SIG-M5 treated with dmso at 0.1 percent for 504 hours (cell line): ENCODE results near the gene ZNF12.
"Not testable (repeated sequence)": the region's sequence is repeated elsewhere in the genome, so short reads cannot be mapped to it uniquely, and the experiment has no call there.

Experiments
- DNase-seq: peaks from one replicate; lab custom pipeline; 2025; ENCODE audit not compliant: unreplicated experiment; lab: John Stamatoyannopoulos, UW

Gene ZNF12

GRCh38 chr7:6691609-6692106 is 15.1 kb downstream of the ZNF12 start:
- DNase-seq: no peak

- no peak for DNase-seq
These were observed 15.6 kb downstream of the ZNF12 start for GRCh38 chr7:6691103-6691502.

GRCh38 chr7:6680146-6680545 is 26.6 kb downstream of the ZNF12 start:
- DNase-seq: no peak

GRCh38 chr7:6675807-6676405 is 30.8 kb downstream of the ZNF12 start:
- no peak for DNase-seq

GRCh38 chr7:6670851-6671250 is 35.9 kb downstream of the ZNF12 start:
- DNase-seq: not testable (repeated sequence)

GRCh38 chr7:6658618-6659345 is 48.0 kb downstream of the ZNF12 start:
- DNase-seq: no peak

GRCh38 chr7:6656413-6656812 is 50.3 kb downstream of the ZNF12 start:
- no peak for DNase-seq

GRCh38 chr7:6655636-6656385 is 50.9 kb downstream of the ZNF12 start:
- no peak for DNase-seq

- no peak for DNase-seq
These were observed 51.7 kb downstream of the ZNF12 start for GRCh38 chr7:6654842-6655610.

- DNase-seq: no peak
These were observed 52.5 kb downstream of the ZNF12 start for GRCh38 chr7:6654113-6654841.

GRCh38 chr7:6653071-6654003 is 53.4 kb downstream of the ZNF12 start:
- no peak for DNase-seq

- no peak for DNase-seq
These were observed 54.2 kb downstream of the ZNF12 start for GRCh38 chr7:6652446-6653011.

GRCh38 chr7:6651851-6652445 is 54.8 kb downstream of the ZNF12 start:
- no peak for DNase-seq

- DNase-seq: no peak
These were observed 56.2 kb downstream of the ZNF12 start for GRCh38 chr7:6650521-6651011.

- no peak for DNase-seq
These were observed 56.7 kb downstream of the ZNF12 start for GRCh38 chr7:6650086-6650485.

- no peak for DNase-seq
These were observed 57.3 kb downstream of the ZNF12 start for GRCh38 chr7:6649241-6649961.

GRCh38 chr7:6648815-6649104 is 58.0 kb downstream of the ZNF12 start:
- DNase-seq: no peak
